Central memory CD4-positive, alpha-beta T cell (primary cell): ENCODE data around the gene RARS2.

Source experiments
- DNase-seq: peaks from one replicate; pipeline ENCODE4 v3.0.0; 2022

RARS2 gene

DNA sequence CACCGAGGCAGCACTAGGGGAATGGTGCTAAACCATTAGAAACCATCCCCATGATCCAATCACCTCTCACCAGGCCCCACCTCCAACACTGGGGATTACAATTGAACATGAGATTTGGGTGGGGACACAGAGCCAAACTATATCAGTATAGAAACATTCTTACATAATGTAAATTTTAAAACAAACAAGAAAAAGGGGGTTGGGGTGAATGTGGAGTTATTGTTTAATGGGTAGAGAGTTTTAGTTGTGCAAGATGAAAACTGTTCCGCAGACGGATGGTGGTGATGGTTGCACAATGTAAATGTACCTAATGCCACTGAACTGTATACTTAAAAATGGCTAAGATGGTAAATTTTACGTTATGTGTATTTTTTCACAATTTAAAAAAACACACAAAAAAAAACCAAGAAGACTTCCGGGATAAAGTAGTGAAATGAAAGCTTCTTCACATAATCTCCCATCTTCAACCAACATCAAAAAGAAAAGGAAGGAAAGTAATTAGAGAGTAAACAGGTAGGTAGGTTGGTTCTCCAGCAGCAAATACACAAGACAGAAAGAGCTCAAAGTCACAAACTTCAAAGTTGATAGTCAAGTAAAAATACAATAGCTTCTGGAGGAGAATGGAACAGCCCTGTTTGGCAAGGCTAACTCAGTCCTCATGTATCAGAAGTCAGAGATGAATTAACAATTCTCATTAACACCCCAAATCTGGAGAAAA lies 16.3 kb downstream of the RARS2 start:
- no peak for DNase-seq

- no peak for DNase-seq
Measured at GRCh38 chr6:87572883-87573282, 16.9 kb downstream of the RARS2 start.

GRCh38 chr6:87572021-87572420 lies 17.8 kb downstream of the RARS2 start:
- DNase-seq: no peak

DNA sequence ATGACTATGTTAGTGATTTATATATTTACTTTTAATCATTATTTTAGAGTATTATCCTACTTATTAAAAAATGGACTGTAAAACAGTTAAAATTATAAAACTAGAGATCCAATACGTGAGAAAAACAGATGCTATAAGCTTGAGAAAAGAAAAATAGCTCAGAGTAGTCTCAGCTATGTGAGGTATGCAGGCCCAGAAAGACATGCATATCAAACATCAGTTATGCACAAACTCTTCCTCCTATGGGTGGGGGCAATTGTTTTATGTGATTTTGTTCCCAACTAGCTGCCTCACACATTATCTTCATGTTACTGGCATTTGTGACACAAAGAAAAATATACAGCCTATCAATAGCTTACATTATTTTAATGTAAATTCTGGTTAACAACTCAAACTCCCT lies 28.8 kb downstream of the RARS2 start:
- no peak for DNase-seq

- no peak for DNase-seq
Measured at GRCh38 chr6:87558446-87558845, 31.3 kb downstream of the RARS2 start.

DNA sequence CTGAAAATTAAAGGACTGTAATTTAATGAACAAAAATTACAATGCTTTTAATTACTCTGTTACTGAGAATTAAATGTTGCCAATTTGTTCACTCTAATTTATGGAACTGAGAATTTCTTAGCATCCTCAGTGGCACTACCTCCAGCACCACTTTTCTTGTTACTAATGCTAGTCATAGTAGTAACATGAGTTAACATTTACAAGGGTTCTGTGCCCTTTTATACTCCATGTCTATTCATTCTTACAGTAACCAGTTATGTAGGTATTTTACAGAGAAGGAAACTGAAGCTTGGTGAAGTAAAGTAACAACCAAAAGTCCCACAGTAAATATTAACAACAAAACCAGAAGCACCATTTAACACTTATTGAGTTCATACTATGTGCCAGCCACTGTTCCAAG lies 34.3 kb downstream of the RARS2 start:
- no peak for DNase-seq

- no peak for DNase-seq
Measured at GRCh38 chr6:87553159-87553765, 36.5 kb downstream of the RARS2 start.

GRCh38 chr6:87551799-87552198 lies 38.0 kb downstream of the RARS2 start:
- DNase-seq: no peak

- no peak for DNase-seq
Measured at GRCh38 chr6:87544474-87544735, 45.4 kb downstream of the RARS2 start.

DNA sequence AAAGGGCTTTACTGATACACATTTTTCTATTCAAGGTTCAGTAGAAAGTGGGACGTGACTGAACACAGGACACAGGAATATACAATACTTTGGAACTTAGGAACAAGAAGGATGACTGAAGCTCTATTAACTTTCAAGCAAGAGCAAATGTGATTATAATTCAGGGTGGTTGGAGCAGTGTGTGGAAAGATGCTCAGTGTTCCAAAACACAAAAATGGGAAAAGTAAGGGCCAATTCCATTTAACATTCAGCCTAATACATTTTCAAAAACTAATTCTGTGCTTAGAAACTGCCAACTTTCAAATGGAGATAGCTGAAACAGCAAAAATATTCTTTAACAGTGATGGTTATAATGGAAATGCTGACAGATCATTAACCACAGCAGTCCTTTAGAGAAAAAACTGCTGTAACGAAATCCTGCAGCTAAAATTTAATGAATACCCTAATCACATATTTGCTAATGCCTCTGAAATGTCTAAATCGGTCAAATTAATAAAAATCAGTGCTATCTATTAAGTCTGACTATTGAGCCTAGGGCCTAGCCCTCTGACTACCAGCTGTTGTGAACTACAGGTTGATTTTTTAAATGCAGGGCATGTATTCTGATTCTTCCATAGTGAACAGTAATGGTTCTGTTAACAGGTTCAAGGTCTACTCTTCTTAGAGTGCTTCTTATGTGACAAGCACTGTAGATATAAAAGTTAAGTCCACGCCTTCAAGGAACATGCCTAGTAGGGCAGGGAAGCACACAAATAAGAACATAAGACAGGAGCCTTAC lies 45.9 kb downstream of the RARS2 start:
- DNase-seq: no peak

DNA sequence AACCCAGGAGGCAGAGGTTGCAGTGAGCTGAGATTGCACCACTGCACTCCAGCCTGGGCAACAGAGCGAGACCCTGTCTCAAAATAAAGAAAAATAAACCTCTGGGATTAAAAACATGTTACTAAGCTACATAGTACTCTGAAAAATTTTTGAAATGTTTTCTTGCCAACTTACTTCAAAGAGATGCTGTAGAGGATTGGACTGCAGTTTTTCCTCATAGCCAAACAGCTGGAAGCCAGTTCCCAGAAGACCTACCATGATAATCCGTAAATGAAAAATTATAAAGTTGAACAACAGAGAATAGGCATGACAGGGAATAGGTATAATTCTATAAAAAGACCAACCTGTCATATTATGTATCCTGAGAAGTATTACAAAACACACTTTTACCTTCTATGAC lies 48.0 kb downstream of the RARS2 start:
- no peak for DNase-seq

GRCh38 chr6:87541041-87541440 lies 48.7 kb downstream of the RARS2 start:
- no peak for DNase-seq

- DNase-seq: no peak
Measured at GRCh38 chr6:87540539-87540938, 49.2 kb downstream of the RARS2 start.

DNA sequence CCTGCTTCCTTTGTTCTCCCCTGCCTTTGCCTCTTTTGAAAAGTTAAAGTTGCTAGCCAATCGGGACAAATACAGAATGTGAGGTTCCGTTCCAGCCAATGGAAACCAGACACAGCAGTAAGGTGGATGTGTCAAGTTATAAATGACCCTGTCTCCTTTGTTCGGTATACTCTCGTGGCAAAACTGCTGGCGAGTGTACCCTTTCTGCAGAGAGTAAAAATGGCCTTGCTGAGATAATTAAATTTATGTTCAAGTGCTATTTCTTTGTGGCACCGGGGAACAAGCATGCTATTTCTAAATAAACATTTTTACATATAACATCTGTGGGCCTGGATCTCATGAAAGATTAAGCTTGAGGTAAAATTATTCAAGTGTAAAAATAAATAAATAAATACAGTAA lies 50.2 kb downstream of the RARS2 start:
- DNase-seq: no peak

DNA sequence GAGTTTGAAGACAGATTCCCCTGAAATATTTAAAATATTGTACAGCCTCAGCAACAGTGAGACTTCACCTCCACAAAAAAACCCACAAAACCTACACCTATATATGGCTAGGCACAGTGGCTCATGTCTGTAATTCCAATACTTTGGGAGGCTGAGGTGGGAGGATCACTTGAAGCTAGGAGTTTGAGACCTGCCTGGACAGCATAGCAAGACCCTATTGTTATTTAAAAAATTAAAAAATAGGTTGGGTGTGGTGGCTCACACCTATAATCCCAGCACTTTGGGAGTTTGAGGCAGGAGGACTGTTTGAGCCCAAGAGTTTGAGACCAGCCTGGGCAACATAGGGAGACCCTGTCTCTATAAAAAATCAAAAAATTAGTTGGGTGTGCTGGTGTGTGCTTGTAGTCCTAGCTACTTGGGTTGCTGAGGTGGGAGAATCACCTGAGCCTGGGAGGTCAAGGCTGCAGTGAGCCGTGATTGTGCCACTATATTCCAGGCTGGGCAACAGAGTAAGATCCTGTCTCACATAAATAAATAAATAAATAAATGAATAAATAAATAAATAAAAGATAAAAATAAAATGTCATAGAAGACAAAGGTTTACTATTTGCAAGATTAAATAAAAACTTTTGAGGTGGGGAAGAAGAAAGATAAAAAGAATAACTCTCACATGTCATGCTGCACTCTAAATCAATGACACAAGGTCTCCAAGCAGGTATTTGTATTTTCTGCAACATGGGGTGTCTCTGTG lies 51.1 kb downstream of the RARS2 start:
- no peak for DNase-seq

DNA sequence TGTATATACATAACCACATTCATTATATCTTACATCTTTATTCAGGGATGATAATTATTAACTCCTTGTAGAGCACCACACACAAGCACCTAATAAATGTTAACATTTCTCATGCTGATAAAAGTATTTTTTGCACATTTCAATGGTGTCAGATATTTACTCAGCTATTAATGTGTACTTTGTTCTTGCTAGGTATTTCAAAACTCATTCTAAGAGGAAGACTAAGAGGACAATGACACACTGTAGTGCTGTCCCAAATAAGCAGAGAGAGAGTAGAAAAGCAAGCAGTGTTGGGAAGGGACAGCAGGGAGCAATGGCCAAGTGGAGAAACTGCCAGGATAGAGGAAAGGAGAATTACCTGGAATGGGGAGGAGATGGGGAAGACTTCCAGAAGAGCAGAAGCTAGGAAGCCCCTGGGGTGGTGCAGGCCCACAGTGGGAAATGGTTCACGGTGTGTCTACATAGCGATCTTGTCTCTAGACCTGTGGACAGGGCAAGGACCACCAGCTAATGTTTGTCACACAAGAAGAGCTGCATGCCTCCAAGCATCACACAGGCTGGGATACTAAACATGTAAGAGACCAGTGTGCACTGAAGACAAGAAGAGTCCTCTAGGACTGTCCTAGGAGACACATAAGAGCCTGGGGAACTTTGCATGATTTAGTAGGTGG lies 55.3 kb downstream of the RARS2 start:
- DNase-seq: no peak

- DNase-seq: no peak
Measured at GRCh38 chr6:87529221-87529620, 60.6 kb downstream of the RARS2 start.

DNA sequence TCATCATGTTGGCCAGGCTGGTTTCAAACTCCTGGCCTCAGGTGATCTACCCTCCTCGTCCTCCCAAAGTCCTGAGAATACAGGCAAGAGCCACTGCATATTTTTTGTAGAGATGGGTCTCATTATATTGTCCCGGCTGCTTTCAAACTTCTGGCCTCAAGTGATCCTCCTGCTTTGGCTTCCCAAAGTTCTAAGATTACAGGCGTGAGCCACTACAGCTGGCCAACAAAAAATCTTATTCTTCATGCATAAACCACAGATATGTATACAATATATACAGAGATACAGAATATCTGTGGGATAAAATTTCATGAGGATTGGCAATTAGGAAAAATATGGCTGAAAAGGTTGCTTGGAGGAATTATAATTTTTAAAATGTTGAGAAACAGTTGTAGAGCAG lies 67.1 kb downstream of the RARS2 start:
- no peak for DNase-seq

DNA sequence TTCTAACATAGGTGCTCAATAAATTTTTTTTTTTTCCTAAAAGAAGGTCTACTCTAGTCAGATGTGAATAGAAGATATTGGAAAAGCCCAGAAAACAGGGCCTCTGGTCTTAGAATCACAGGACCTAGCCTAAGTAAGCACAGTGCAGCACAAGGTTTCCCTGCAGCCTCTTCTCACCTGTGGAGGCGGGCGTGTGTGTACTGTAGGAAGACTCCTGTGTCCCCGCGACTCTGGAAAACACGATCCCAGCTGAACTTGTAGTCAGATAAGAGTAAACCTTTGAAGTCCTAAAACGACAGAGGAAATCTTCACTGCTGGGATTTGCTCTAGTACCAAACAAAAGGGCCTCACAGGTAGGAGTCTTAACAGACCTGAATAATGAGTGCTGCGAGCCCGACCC lies 71.3 kb downstream of the RARS2 start:
- DNase-seq: no peak

DNA sequence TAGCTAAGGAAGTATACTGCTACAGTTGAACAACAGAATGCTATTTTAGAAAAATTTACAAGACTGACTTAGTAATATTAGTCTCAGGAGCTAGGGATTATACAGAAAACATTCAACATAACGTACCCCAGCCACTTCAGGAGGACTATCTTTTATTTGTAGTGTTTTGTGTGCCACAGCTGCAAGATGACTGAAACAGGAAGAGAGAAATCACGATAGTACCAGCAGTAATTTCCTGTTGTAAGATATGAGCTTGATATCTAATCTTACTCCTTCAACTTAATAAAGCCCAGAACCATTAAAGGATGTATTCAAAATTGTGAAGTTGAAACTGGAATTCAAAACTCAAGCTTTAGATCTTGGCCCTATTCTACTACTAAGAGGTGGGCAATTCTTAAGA lies 75.0 kb downstream of the RARS2 start:
- no peak for DNase-seq

DNA sequence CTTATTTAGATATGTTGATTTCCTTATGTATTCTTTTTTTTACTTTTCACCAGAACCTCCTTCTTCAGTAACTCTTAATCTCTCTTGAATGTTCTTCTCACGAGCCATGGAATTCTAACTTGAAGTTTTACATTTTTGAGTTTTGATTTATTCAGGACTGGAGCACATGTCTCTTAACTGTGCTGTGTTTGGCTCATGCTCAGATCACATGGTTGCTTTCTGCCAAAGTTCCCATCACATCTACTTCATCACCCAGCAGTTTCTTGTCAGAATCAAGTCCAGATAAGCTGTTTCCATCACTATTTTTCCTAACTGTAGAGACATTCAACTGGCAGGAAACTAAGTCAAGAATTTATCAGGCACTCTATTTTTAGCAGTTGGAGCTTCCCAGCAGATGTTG lies 85.3 kb downstream of the RARS2 start:
- no peak for DNase-seq

DNA sequence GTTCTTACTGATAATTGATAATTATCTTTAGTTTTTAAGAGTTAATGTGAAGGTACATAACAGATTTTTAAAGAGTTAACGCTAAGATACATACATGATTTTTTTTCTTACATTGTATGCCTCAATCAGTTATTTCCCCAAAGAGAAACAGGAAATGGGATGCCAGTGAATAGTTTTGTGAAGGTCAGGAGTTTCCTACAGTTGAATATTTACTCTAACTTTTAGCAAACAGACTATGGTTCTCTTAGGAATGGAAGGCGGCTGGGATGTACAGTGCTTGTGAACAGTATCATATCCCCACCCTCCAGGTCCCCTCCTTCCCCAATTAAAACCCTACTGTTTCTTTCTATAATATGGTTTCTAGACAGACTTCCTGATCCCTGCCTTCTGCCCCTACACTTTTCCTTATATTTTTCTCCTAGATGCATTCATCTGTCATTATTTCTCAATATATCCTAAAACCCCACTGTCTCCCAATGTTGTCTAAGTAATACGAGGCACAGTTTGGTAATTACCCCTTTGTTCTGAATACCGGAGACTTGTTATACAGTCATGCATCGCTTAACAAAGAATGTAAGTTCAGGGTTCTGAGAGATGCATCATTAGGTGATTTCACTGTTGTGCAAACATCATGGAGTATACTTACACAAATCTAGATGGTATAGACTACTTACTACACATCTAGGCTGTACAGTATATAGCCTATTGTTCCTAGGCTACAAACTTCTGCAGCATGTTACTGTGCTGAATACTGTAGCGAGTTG lies 87.8 kb downstream of the RARS2 start:
- DNase-seq: no peak
